Fibroblast of mammary gland (primary cell): ENCODE measurements around the gene RALBP1.

ENCODE experiments used
- DNase-seq: peaks from one replicate; pipeline ENCODE4 v3.0.0-alpha.2; 2010; ENCODE audit warnings: low read depth
- H3K4me3 ChIP-seq: 2 replicates; pipeline ENCODE4 v1.5.1; 2011; ENCODE audit warnings: low read depth, mild to moderate bottlenecking, low read length, moderate library complexity; ENCODE audit not compliant: control insufficient read depth
- CTCF ChIP-seq: conservative IDR thresholded peaks from 2 replicates; pipeline ENCODE4 v1.5.1; 2011; ENCODE audit warnings: low read depth, low read length, inconsistent platforms; ENCODE audit not compliant: control insufficient read depth, insufficient read depth

The RALBP1 gene

GRCh38 chr18:9508446-9509025, 33.2 kb downstream of the RALBP1 start:
- no peak for TF ChIP-seq CTCF
- H3K4me3 ChIP-seq, result no peak overlapping the region
- no peak for DNase-seq

- no peak overlapping the region for H3K4me3 ChIP-seq
- DNase-seq, result peak; percentile 57
- no peak for TF ChIP-seq CTCF
These were observed 38.7 kb downstream of the RALBP1 start for GRCh38 chr18:9513971-9514512.

GRCh38 chr18:9516437-9517064, 41.2 kb downstream of the RALBP1 start:
- no peak overlapping the region for H3K4me3 ChIP-seq
- TF ChIP-seq CTCF, result peak; percentile 97
- peak; percentile 59 for DNase-seq

- DNase-seq, result no peak
- no peak overlapping the region for H3K4me3 ChIP-seq
- TF ChIP-seq CTCF, result no peak
These were observed 42.6 kb downstream of the RALBP1 start for GRCh38 chr18:9517869-9518268.

GRCh38 chr18:9519399-9519798, 44.1 kb downstream of the RALBP1 start:
- H3K4me3 ChIP-seq, result no peak overlapping the region
- no peak for DNase-seq
- TF ChIP-seq CTCF, result no peak

GRCh38 chr18:9520666-9521065, 45.4 kb downstream of the RALBP1 start:
- no peak overlapping the region for H3K4me3 ChIP-seq
- DNase-seq, result peak; percentile 37
- TF ChIP-seq CTCF, result no peak
